GM12878 (cell line): Measurements from ENCODE around the gene PRRC2A. TPM values are rescaled to one million over a fixed set of nuclear protein-coding genes. Genes with fewer than 3 reads are reported as not detected.

ENCODE experiments used
- ATF7 ChIP-seq: fragments of 450-650 bp; IDR thresholded peaks from 2 replicates; pipeline ENCODE4 v1.6.1; 2016; ENCODE audit warnings: low read depth, mild to moderate bottlenecking
- BCL11A ChIP-seq: IDR thresholded peaks from 2 replicates; pipeline ENCODE4 v1.6.1; 2011; ENCODE audit warnings: low read depth, low read length
- CBX5 ChIP-seq: sonication (generic); IDR thresholded peaks from 2 replicates; pipeline ENCODE4 v1.6.1; 2016; ENCODE audit warnings: low read depth, moderate library complexity, mild to moderate bottlenecking, inconsistent platforms
- CHD2 ChIP-seq: IDR thresholded peaks from 2 replicates; pipeline ENCODE4 v1.6.1; 2011; ENCODE audit warnings: low read depth, low read length, improper control_type of control experiment, borderline replicate concordance
- EED ChIP-seq: sonication (generic); IDR thresholded peaks from 2 replicates; pipeline ENCODE4 v1.6.1; 2016; ENCODE audit warnings: antibody characterized with exemption, low read depth
- FOXM1 ChIP-seq: IDR thresholded peaks from 2 replicates; pipeline ENCODE4 v1.6.1; 2012; ENCODE audit warnings: low read depth, mild to moderate bottlenecking, inconsistent platforms, low read length, moderate library complexity
- GATAD2B ChIP-seq: fragments of 450-650 bp; conservative IDR thresholded peaks from 2 replicates; pipeline ENCODE4 v1.6.1; 2017; ENCODE audit warnings: low read depth, mild to moderate bottlenecking, moderate library complexity
- HCFC1 ChIP-seq: fragments of 150-350 bp; IDR thresholded peaks from 2 replicates; pipeline ENCODE4 v1.6.1; 2014; ENCODE audit warnings: low read length
- IKZF1 ChIP-seq: fragments of 450-650 bp; conservative IDR thresholded peaks from 2 replicates; pipeline ENCODE4 v1.6.1; 2017; ENCODE audit warnings: antibody characterized with exemption, mild to moderate bottlenecking
- IKZF2 ChIP-seq, 2 experiments: fragments of 450-650 bp; IDR thresholded peaks; 2 replicates each; pipeline ENCODE4 v1.6.1; 2017; ENCODE audit warnings: mild to moderate bottlenecking in 2 of 2, moderate library complexity in 2 of 2
- IRF4 ChIP-seq: IDR thresholded peaks from 2 replicates; pipeline ENCODE4 v1.6.1; 2011; ENCODE audit warnings: low read depth, low read length
- KLF5 ChIP-seq: fragments of 450-650 bp; IDR thresholded peaks from 2 replicates; pipeline ENCODE4 v1.6.1; 2014; ENCODE audit warnings: mild to moderate bottlenecking; ENCODE audit not compliant: partially characterized antibody
- LARP7 ChIP-seq: fragments of 450-650 bp; IDR thresholded peaks from 2 replicates; pipeline ENCODE4 v1.6.1; 2017; ENCODE audit warnings: mild to moderate bottlenecking
- MEF2B ChIP-seq: fragments of 450-650 bp; IDR thresholded peaks from 2 replicates; pipeline ENCODE4 v1.6.1; 2018; ENCODE audit warnings: mild to moderate bottlenecking, moderate library complexity; ENCODE audit not compliant: partially characterized antibody, poor library complexity, severe bottlenecking
- MTA3 ChIP-seq: IDR thresholded peaks from 2 replicates; pipeline ENCODE4 v1.6.1; 2012; ENCODE audit warnings: low read length, inconsistent platforms, borderline replicate concordance
- PBX3 ChIP-seq: IDR thresholded peaks from 2 replicates; pipeline ENCODE4 v1.6.1; 2011; ENCODE audit warnings: mild to moderate bottlenecking, low read depth, low read length, moderate library complexity; ENCODE audit not compliant: insufficient replicate concordance
- PRDM15 ChIP-seq: fragments of 450-650 bp; formaldehyde crosslinking; IDR thresholded peaks from 2 replicates; pipeline ENCODE4 v1.4.0; 2020; ENCODE audit warnings: mild to moderate bottlenecking, moderate library complexity
- RFX5 ChIP-seq: IDR thresholded peaks from 2 replicates; pipeline ENCODE4 v1.6.1; 2011; ENCODE audit warnings: low read depth, low read length, improper control_type of control experiment
- SIX5 ChIP-seq: IDR thresholded peaks from 2 replicates; pipeline ENCODE4 v1.6.1; 2011; ENCODE audit warnings: mild to moderate bottlenecking, low read depth, low read length, moderate library complexity; ENCODE audit not compliant: severe bottlenecking
- SMAD1 ChIP-seq: fragments of 450-650 bp; IDR thresholded peaks from 2 replicates; pipeline ENCODE4 v1.6.1; 2018; ENCODE audit warnings: mild to moderate bottlenecking, low read depth; ENCODE audit not compliant: partially characterized antibody
- SMAD5 ChIP-seq: IDR thresholded peaks from 2 replicates; pipeline ENCODE4 v1.6.1; 2016; ENCODE audit warnings: antibody characterized with exemption, low read depth
- SMC3 ChIP-seq: IDR thresholded peaks from 2 replicates; pipeline ENCODE4 v1.6.1; 2011; ENCODE audit warnings: low read length, improper control_type of control experiment, borderline replicate concordance
- TCF12 ChIP-seq: IDR thresholded peaks from 2 replicates; pipeline ENCODE4 v1.6.1; 2011; ENCODE audit warnings: low read depth, mild to moderate bottlenecking, low read length
- TCF3 ChIP-seq: IDR thresholded peaks from 2 replicates; pipeline ENCODE4 v1.6.1; 2012; ENCODE audit warnings: low read depth, mild to moderate bottlenecking, low read length, borderline replicate concordance; ENCODE audit not compliant: insufficient read depth
- ZBTB33 ChIP-seq: fragments of 450-650 bp; IDR thresholded peaks from 2 replicates; pipeline ENCODE4 v1.6.1; 2017; ENCODE audit warnings: mild to moderate bottlenecking
- polyA plus RNA-seq, 11 experiments: library from polyadenylated mRNA; depleted of rRNA in 4 of 11; unstranded in 6 of 11; stranded (reverse) in 5 of 11; fragments of >200 nt; fragmentation: Nextera tagmentation in 4 of 11; fragmentation: Illumina TruSeq in 1 of 11; extraction: Ambion mirVana in 4 of 11; extraction: Trizol in 1 of 11; gene quantifications; 1 replicate in 1 of 11; 2 replicates in 10 of 11; pipeline versions ENCODE4 v1.2.1 to v1.2.3, GENCODE V29; 2011 to 2016; ENCODE audit warnings: inconsistent platforms in 2 of 11, missing spikeins in 2 of 11, low read depth in 1 of 11
- total RNA-seq, 4 experiments: library from RNA; depleted of rRNA in 3 of 4; stranded (reverse); fragments of >200 nt in 3 of 4; fragmentation: Illumina TruSeq in 1 of 4; extraction: Trizol in 1 of 4; gene quantifications; 2 replicates each; pipeline versions ENCODE4 v1.2.1 to v1.2.3, GENCODE V29; 2013 to 2021

Gene PRRC2A
- total and polyA plus RNA-seq, 10 of the 15 experiments (the other 5 are each of a cell fraction or from before 2014, with no cell fraction given): 0.40 to 244 (median 61.3) TPM

- TF ChIP-seq PRDM15 (CRISPR knock-in tag) (no peak), IRF4 (peak; percentile 25; the same call in 1 of the 2 replicates), GATAD2B (peak; percentile 67; the same call in 1 of the 2 replicates), TCF3 (peak; percentile 83), IKZF1 (peak; percentile 77), MTA3 (no peak), FOXM1 (no peak), EED (peak; percentile 71), TCF12 (peak; percentile 85), MEF2B (peak; percentile 40), CBX5 (no peak), ZBTB33 (no peak), PBX3 (peak; percentile 63), BCL11A (no peak; the same call in 1 of the 2 replicates), SMAD5 (peak; percentile 37; the same call in 1 of the 2 replicates), ATF7 (peak; percentile 63), RFX5 (no peak), IKZF2 (IDR thresholded peaks at IDR 0.05) (peak in 1 of 2 experiments; percentile 71), SMAD1 (no peak), SIX5 (no peak), LARP7 (peak; percentile 59; the same call in 1 of the 2 replicates), CHD2 (0 out of 2 replicates have a peak, but pooled peaks have one; percentile 18), SMC3 (no peak), HCFC1 (0 out of 2 replicates have a peak, but pooled peaks have one; percentile 16), KLF5 (no peak)
These were observed 48.2 kb upstream of the PRRC2A start, which contains the start of gene LTA (continued) for GRCh38 chr6:31572041-31572911.
